H9 (cell line): ENCODE measurements around the gene OVOL1. TPM values are rescaled to one million over a fixed set of nuclear protein-coding genes. Genes with fewer than 3 reads are reported as not detected.

Experiments used
- DNase-seq: peaks from one replicate; pipeline ENCODE4 v3.0.0-alpha.2; 2017
- H2AFZ ChIP-seq: one replicate; pipeline ENCODE4 v1.6.1; 2013; ENCODE audit warnings: mild to moderate bottlenecking, low read length, control low read depth, moderate library complexity
- H2AK5ac ChIP-seq: 2 replicates; pipeline ENCODE4 v1.6.1; 2013; ENCODE audit warnings: low read length, control low read depth, mixed read lengths; ENCODE audit not compliant: insufficient read length
- H2BK120ac ChIP-seq: one replicate; pipeline ENCODE4 v1.6.1; 2013; ENCODE audit warnings: low read depth, mild to moderate bottlenecking, low read length, control low read depth, inconsistent platforms; ENCODE audit not compliant: poor library complexity, severe bottlenecking
- H2BK12ac ChIP-seq: 2 replicates; pipeline ENCODE4 v1.6.1; 2013; ENCODE audit warnings: low read length, control low read depth, mixed read lengths, low read depth; ENCODE audit not compliant: insufficient read length
- H2BK15ac ChIP-seq: 2 replicates; pipeline ENCODE4 v1.6.1; 2013; ENCODE audit warnings: low read depth, low read length, control low read depth
- H2BK20ac ChIP-seq: one replicate; pipeline ENCODE4 v1.6.1; 2013; ENCODE audit warnings: low read depth, mild to moderate bottlenecking, low read length, control low read depth, inconsistent platforms; ENCODE audit not compliant: poor library complexity, severe bottlenecking
- H2BK5ac ChIP-seq: 2 replicates; pipeline ENCODE4 v1.6.1; 2013; ENCODE audit warnings: low read length, control low read depth, mixed read lengths; ENCODE audit not compliant: insufficient read length
- H3K14ac ChIP-seq: 2 replicates; pipeline ENCODE4 v1.6.1; 2013; ENCODE audit warnings: low read length, control low read depth; ENCODE audit not compliant: insufficient read depth
- H3K18ac ChIP-seq: 2 replicates; pipeline ENCODE4 v1.6.1; 2013; ENCODE audit warnings: low read depth, mild to moderate bottlenecking, mixed read lengths, low read length, control low read depth; ENCODE audit not compliant: insufficient read length
- H3K23ac ChIP-seq: 2 replicates; pipeline ENCODE4 v1.6.1; 2013; ENCODE audit warnings: low read length, control low read depth, mixed read lengths, low read depth; ENCODE audit not compliant: insufficient read length
- H3K23me2 ChIP-seq: 2 replicates; pipeline ENCODE4 v1.6.1; 2013; ENCODE audit warnings: low read depth, mild to moderate bottlenecking, mixed read lengths, low read length, control low read depth; ENCODE audit not compliant: insufficient read length, poor library complexity, severe bottlenecking
- H3K27ac ChIP-seq: 2 replicates; pipeline ENCODE4 v1.5.1; 2013; ENCODE audit warnings: low read length, control low read depth, mixed read lengths, low read depth; ENCODE audit not compliant: insufficient read length
- H3K27me3 ChIP-seq: 2 replicates; pipeline ENCODE4 v1.6.1; 2013; ENCODE audit warnings: low read length, control low read depth, inconsistent platforms; ENCODE audit not compliant: insufficient read depth
- H3K4ac ChIP-seq: 2 replicates; pipeline ENCODE4 v1.6.1; 2013; ENCODE audit warnings: low read depth, mild to moderate bottlenecking, control low read depth, inconsistent platforms, low read length, moderate library complexity
- H3K4me1 ChIP-seq: 2 replicates; pipeline ENCODE4 v1.6.1; 2013; ENCODE audit warnings: low read length, control low read depth, inconsistent platforms; ENCODE audit not compliant: insufficient read depth
- H3K4me2 ChIP-seq: 2 replicates; pipeline ENCODE4 v1.6.1; 2013; ENCODE audit warnings: low read length, control low read depth, mixed read lengths; ENCODE audit not compliant: insufficient read length, insufficient read depth
- H3K56ac ChIP-seq: 2 replicates; pipeline ENCODE4 v1.6.1; 2013; ENCODE audit warnings: low read depth, mild to moderate bottlenecking, mixed read lengths, low read length, control low read depth; ENCODE audit not compliant: insufficient read length
- H3K79me1 ChIP-seq: 2 replicates; pipeline ENCODE4 v1.6.1; 2013; ENCODE audit warnings: low read depth, mild to moderate bottlenecking, moderate library complexity, low read length, control low read depth, inconsistent platforms; ENCODE audit not compliant: insufficient read depth, poor library complexity, severe bottlenecking
- H3K79me2 ChIP-seq: 2 replicates; pipeline ENCODE4 v1.6.1; 2013; ENCODE audit warnings: low read length, control low read depth, inconsistent platforms; ENCODE audit not compliant: insufficient read depth
- H3K9ac ChIP-seq: 2 replicates; pipeline ENCODE4 v1.6.1; 2013; ENCODE audit warnings: low read length, control low read depth, mixed read lengths; ENCODE audit not compliant: insufficient read length; ENCODE audit errors: extremely low read depth
- H3K9me3 ChIP-seq: one replicate; pipeline ENCODE4 v1.6.1; 2013; ENCODE audit warnings: low read depth, low read length, inconsistent platforms; ENCODE audit not compliant: control insufficient read depth
- H3T11ph ChIP-seq: one replicate; pipeline ENCODE4 v1.6.1; 2013; ENCODE audit warnings: mild to moderate bottlenecking, low read length, control low read depth, inconsistent platforms
- H4K20me1 ChIP-seq: one replicate; pipeline ENCODE4 v1.6.1; 2013; ENCODE audit not compliant: control insufficient read depth, insufficient read length, insufficient read depth
- H4K5ac ChIP-seq: 2 replicates; pipeline ENCODE4 v1.6.1; 2013; ENCODE audit warnings: low read depth, mild to moderate bottlenecking, mixed read lengths, low read length, control low read depth; ENCODE audit not compliant: insufficient read length
- H4K8ac ChIP-seq: replicated peaks from 2 replicates; pipeline ENCODE4 v1.6.1; 2013; ENCODE audit warnings: low read length, control low read depth, mixed read lengths, low read depth; ENCODE audit not compliant: insufficient read length
- H4K91ac ChIP-seq: 2 replicates; pipeline ENCODE4 v1.6.1; 2013; ENCODE audit warnings: low read depth, mild to moderate bottlenecking, moderate library complexity, mixed read lengths, low read length, control low read depth; ENCODE audit not compliant: insufficient read length
- H3K27ac Mint-ChIP-seq, 3 experiments: 2 replicates in 2 of 3; 3 replicates in 1 of 3; pipeline ENCODE4 v1.8.0; 2020 to 2021; ENCODE audit warnings: mixed read lengths in 3 of 3, mild to moderate bottlenecking in 1 of 3, moderate library complexity in 1 of 3
- H3K27me3 Mint-ChIP-seq: 2 replicates; pipeline ENCODE4 v1.8.0; 2021; ENCODE audit warnings: low read depth, mild to moderate bottlenecking, moderate library complexity, mixed read lengths
- H3K36me3 Mint-ChIP-seq, 3 experiments: 2 replicates in 2 of 3; 3 replicates in 1 of 3; pipeline ENCODE4 v1.8.0; 2020 to 2021; ENCODE audit warnings: low read depth in 3 of 3, mixed read lengths in 3 of 3; ENCODE audit not compliant: insufficient read depth in 1 of 3
- H3K4me1 Mint-ChIP-seq, 2 experiments: 2 replicates each; pipeline ENCODE4 v1.8.0; 2020; ENCODE audit warnings: mixed read lengths in 2 of 2
- H3K4me3 Mint-ChIP-seq, 2 experiments: 2 replicates in 1 of 2; 3 replicates in 1 of 2; pipeline ENCODE4 v1.8.0; 2020 to 2021; ENCODE audit warnings: mild to moderate bottlenecking in 2 of 2, mixed read lengths in 2 of 2, moderate library complexity in 1 of 2
- H3K9me3 Mint-ChIP-seq, 2 experiments: 2 replicates in 1 of 2; 3 replicates in 1 of 2; pipeline ENCODE4 v1.8.0; 2020; ENCODE audit warnings: mild to moderate bottlenecking in 2 of 2, mixed read lengths in 2 of 2, moderate library complexity in 1 of 2
- CTCF ChIP-seq: fragments of 200-600 bp; sonication (generic); conservative IDR thresholded peaks from 3 replicates; pipeline ENCODE4 v1.8.0; 2021; ENCODE audit warnings: antibody characterized with exemption, mild to moderate bottlenecking
- WGBS: extraction: QIAGEN DNeasy Blood & Tissue Kit; methylation state at CpG from one replicate; pipeline ENCODE4 v1.1.7; 2013; ENCODE audit warnings: missing lambda C conversion rate, low lambda C conversion rate, mixed read lengths; ENCODE audit not compliant: insufficient read length; ENCODE audit errors: extremely low coverage; 5-methylcytosine and 5-hydroxymethylcytosine counted together
- long read RNA-seq: library from polyadenylated mRNA; unstranded; transcript quantifications from one replicate; pipeline ENCODE4 v2.0.0, GENCODE V29; 2020
- total RNA-seq: library from RNA; stranded (reverse); gene quantifications from 2 replicates; pipeline ENCODE4 v1.2.1, GENCODE V29; 2021

Gene OVOL1
- 5.1 and 5.7 TPM in 2 replicates for total RNA-seq
- long read RNA-seq, transcript OVOL1-201 (4 exons, 3,034 nt) = major isoform, 33 of 36 reads
- long read RNA-seq, partial matches to known transcripts = 3 of 36 reads
- long read RNA-seq, other reads (novel, unspliced or antisense) = 0 of 36 reads

GRCh38 chr11:65786786-65787636 is at the start of gene OVOL1:
TSS of gene OVOL1 (plus strand) at chr11:65787063. CDS start at chr11:65787374, 311 bp downstream.
- Histone ChIP-seq H2BK12ac (no peak within 1 kb of the TSS), H4K5ac (no peak within 1 kb of the TSS), H3K4ac (no peak within 1 kb of the TSS), H3K9me3 (no peaks in the 10 kb centered on the region), H3K18ac (peak within 1 kb of the TSS; percentile 35), H2AFZ (no peak within 1 kb of the TSS), H3K23ac (no peak within 1 kb of the TSS), H3T11ph (no peak within 1 kb of the TSS), H4K91ac (no peak within 1 kb of the TSS), H3K4me2 (peak within 1 kb of the TSS; percentile 72), H3K4me1 (peaks cover 4% of the 10 kb centered on the region; the same call in 1 of the 2 replicates), H4K20me1 (no peaks in the 10 kb centered on the region), H3K14ac (peak within 1 kb of the TSS; percentile 58; the same call in 1 of the 2 replicates), H3K79me1 (no peaks in the 10 kb centered on the region), H4K8ac (no peak within 1 kb of the TSS), H2BK120ac (no peak within 1 kb of the TSS), H3K23me2 (peaks cover 11% of the 10 kb centered on the region), H3K9ac (no peak within 1 kb of the TSS), H2BK15ac (no peak within 1 kb of the TSS), H3K27me3 (peaks cover 21% of the 10 kb centered on the region; the same call in 1 of the 2 replicates), H2AK5ac (no peak within 1 kb of the TSS), H3K79me2 (no peaks in the 10 kb centered on the region), H2BK5ac (no peak within 1 kb of the TSS), H3K27ac (no peak within 1 kb of the TSS), H3K56ac (no peak within 1 kb of the TSS), H2BK20ac (no peak within 1 kb of the TSS)
- no peak for TF ChIP-seq CTCF
- no CpG with 5 or more reads among the region's 112 CpGs for WGBS
- Mint-ChIP-seq H3K9me3 (no peaks in the 10 kb centered on the region; a peak in 1 of 5 replicates), H3K27ac (no peak within 1 kb of the TSS), H3K36me3 (peaks cover 0 to 3% (median 2%) of the 10 kb centered on the region in 3 experiments; a peak in 2 of 7 replicates), H3K4me3 (peak within 1 kb of the TSS; percentile 75 to 91), H3K4me1 (peaks cover 44% of the 10 kb centered on the region in 2 experiments), H3K27me3 (peaks cover 70% of the 10 kb centered on the region)
- DNase-seq = peak; percentile 88
